AG10803 (cell line): ENCODE results near the gene GPATCH3.

Experiments
- DNase-seq: peaks from one replicate; pipeline ENCODE4 v3.0.0; 2010; ENCODE audit warnings: low read depth
- H3K4me3 ChIP-seq: 2 replicates; pipeline ENCODE4 v1.5.1; 2011; ENCODE audit warnings: mild to moderate bottlenecking, low read length, control low read depth
- CTCF ChIP-seq: conservative IDR thresholded peaks from 2 replicates; pipeline ENCODE4 v1.5.1; 2011; ENCODE audit warnings: mild to moderate bottlenecking, low read length, control low read depth, inconsistent platforms

The GPATCH3 gene

GRCh38 chr1:26942656-26943055 is 42.4 kb upstream of the GPATCH3 start:
- no peak for DNase-seq
- no peak for TF ChIP-seq CTCF
- no peak overlapping the region for H3K4me3 ChIP-seq

- no peak overlapping the region for H3K4me3 ChIP-seq
- no peak for TF ChIP-seq CTCF
- no peak for DNase-seq
These were observed 41.0 kb upstream of the GPATCH3 start for GRCh38 chr1:26941311-26941710.

GRCh38 chr1:26938659-26939025 is 38.4 kb upstream of the GPATCH3 start:
- TF ChIP-seq CTCF = no peak
- H3K4me3 ChIP-seq = no peak overlapping the region
- no peak for DNase-seq

- no peak overlapping the region for H3K4me3 ChIP-seq
- TF ChIP-seq CTCF = no peak
- no peak for DNase-seq
These were observed 37.9 kb upstream of the GPATCH3 start for GRCh38 chr1:26938004-26938658.

GRCh38 chr1:26936823-26937222 is 36.6 kb upstream of the GPATCH3 start:
- no peak overlapping the region for H3K4me3 ChIP-seq
- TF ChIP-seq CTCF = no peak
- DNase-seq = no peak

- H3K4me3 ChIP-seq = no peak overlapping the region
- no peak for TF ChIP-seq CTCF
- DNase-seq = no peak
These were observed 32.3 kb upstream of the GPATCH3 start for GRCh38 chr1:26932531-26932930.

- no peak for DNase-seq
- H3K4me3 ChIP-seq = no peak overlapping the region
- no peak for TF ChIP-seq CTCF
These were observed 23.4 kb upstream of the GPATCH3 start for GRCh38 chr1:26923711-26924110.
